CD4-positive, alpha-beta T cell treated with Interleukin-6 at 100 ng/mL for 8 hours (primary cell): ENCODE measurements around the gene FMO4.
"Not testable (repeated sequence)": the region's sequence is repeated elsewhere in the genome, so short reads cannot be mapped to it uniquely, and the experiment has no call there.

Source experiments
- DNase-seq: peaks from one replicate; pipeline ENCODE4 v3.0.0-alpha.2; 2020; ENCODE audit warnings: mixed read lengths, low spot score

The FMO4 gene

DNA sequence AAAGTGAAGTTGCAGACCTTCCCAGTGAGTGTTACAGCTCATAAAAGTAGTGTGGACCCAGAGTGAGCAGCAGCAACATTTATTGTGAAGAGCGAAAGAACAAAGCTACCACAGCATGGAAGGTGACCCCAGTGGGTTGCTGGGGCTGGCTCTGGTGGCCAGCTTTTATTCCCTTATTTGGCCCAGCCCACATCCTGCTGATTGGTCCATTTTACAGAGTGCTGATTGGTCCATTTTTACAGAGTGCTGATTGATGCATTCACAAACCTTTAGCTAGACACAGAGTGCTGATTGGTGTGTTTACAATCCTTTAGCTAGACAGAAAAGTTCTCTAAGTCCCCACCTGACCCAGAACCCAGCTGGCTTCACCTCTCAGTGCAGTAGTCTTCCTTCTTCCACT, 76.8 kb downstream of the FMO4 start:
- not testable (repeated sequence) for DNase-seq
